Measurements from ENCODE around the gene HCN4. TPM values are rescaled to one million over a fixed set of nuclear protein-coding genes. Genes with fewer than 3 reads are reported as not detected.

Gene HCN4
- total RNA-seq, 1 experiment from 2014 or later: 0.09 TPM

DNA sequence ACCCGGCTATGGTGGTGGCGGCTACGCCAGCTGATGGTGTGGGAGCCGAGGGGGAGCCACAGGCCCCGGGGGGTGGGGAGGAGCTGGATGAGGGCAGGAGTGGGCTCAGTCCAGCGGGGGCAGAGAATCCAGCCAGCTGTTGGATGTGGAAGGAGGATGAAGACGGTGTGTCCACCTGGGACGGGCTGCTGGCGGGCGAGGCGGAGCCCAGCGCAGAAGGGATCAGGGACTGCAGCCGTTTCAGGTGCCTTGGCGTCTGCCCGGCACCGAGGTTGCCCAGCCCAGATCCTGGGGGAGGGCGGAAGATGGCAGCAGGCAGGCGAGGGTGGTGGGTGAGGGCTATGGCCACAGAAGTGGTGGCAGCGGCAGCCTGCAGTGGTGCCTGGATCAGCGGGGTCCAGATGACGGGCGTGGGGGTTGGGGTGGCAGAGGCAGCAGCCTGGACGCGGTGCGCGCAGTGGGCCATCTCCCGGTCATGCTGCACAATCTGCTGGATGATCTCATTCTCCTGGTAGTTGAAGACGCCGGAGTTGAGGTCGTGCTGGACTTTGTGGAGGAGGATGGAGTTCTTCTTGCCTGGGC is 45.3 kb downstream of the HCN4 start:
- ChIA-PET POLR2A (ENCODE audit: low non-redundant PET) (no interaction called here), CTCF (no interaction called here)
- no TSS peak for BruUV-seq (replicated peaks)
- Histone ChIP-seq H3K36me3 (ENCODE audit: insufficient read depth, low read length, poor library complexity, severe bottlenecking) (no peaks in the 10 kb centered on the region), H3K4me1 (ENCODE audit: insufficient read depth, low read length, poor library complexity, severe bottlenecking) (peaks cover 9% of the 10 kb centered on the region), H3K27ac (ENCODE audit: low read depth, low read length, poor library complexity, severe bottlenecking) (no peak overlapping the region), H3K4me3 (ENCODE audit: low read depth, low read length, poor library complexity, severe bottlenecking) (no peak overlapping the region), H3K27me3 (replicated peaks; ENCODE audit: insufficient read depth, low read depth, low read length, poor library complexity) (no peaks in the 10 kb centered on the region), H3K9me3 (ENCODE audit: low read depth, low read length, poor library complexity, severe bottlenecking) (no peaks in the 10 kb centered on the region)
- TF ChIP-seq, protein P1, sequence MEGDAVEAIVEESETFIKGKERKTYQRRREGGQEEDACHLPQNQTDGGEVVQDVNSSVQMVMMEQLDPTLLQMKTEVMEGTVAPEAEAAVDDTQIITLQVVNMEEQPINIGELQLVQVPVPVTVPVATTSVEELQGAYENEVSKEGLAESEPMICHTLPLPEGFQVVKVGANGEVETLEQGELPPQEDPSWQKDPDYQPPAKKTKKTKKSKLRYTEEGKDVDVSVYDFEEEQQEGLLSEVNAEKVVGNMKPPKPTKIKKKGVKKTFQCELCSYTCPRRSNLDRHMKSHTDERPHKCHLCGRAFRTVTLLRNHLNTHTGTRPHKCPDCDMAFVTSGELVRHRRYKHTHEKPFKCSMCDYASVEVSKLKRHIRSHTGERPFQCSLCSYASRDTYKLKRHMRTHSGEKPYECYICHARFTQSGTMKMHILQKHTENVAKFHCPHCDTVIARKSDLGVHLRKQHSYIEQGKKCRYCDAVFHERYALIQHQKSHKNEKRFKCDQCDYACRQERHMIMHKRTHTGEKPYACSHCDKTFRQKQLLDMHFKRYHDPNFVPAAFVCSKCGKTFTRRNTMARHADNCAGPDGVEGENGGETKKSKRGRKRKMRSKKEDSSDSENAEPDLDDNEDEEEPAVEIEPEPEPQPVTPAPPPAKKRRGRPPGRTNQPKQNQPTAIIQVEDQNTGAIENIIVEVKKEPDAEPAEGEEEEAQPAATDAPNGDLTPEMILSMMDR (conservative IDR thresholded peaks at IDR 0.05; ENCODE audit: low read depth, low read length): no peak
- TF ChIP-seq EZH2 (IDR thresholded peaks at IDR 0.05; ENCODE audit: borderline replicate concordance, low read depth, low read length, poor library complexity, severe bottlenecking): no peak
- no peak for DNase-seq (ENCODE audit: low spot score)
- intact Hi-C loops (cut with micrococcal nuclease; ENCODE audit: unreplicated experiment): no loop called here

DNA sequence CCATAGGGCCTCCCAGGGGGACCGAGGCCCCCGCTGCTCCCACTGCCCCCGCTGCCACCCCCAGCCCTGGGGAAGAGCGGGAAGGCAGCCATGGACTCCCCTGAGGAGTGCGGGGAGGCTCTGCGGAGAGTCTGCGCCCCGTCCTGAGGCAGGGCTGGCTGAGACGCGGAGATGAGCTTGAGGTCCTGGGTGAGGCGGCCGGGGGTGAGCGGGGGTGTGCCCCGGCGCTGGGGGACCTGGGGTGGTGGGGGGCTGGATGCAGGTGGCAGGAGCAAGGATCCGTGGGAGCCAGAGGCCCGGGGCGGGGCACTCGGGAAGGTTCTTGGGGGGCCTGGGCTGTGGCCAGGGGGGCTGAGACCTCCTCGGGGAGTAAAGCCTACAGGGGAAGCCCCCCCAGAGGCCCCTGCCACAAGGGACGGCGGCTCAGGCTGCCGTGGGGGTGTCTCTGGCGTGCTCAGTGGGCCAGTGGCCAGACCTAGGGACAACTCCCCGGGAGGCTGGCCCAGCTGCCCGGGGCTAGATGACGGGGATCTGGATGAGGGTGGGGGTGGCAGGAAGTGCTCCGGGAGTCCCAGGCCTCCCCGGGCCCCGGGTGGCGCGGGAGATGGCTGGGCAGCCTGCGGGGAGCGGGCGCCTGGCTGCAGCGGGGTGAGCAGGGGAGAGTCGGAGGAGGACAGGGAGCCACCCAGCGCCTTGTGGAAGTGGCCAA is 45.9 kb downstream of the HCN4 start:
- CTCF ChIA-PET: no interaction called here
- POLR2A ChIA-PET (ENCODE audit: low non-redundant PET): no interaction called here
- DNase-seq (ENCODE audit: low spot score): no peak
- H3K27ac ChIP-seq (ENCODE audit: low read depth, low read length, poor library complexity, severe bottlenecking): no peak overlapping the region
- no TSS peak for BruUV-seq (replicated peaks)
- H3K9me3 ChIP-seq (ENCODE audit: low read depth, low read length, poor library complexity, severe bottlenecking): no peaks in the 10 kb centered on the region
- no peak overlapping the region for H3K4me3 ChIP-seq (ENCODE audit: low read depth, low read length, poor library complexity, severe bottlenecking)
- intact Hi-C loops (cut with micrococcal nuclease; ENCODE audit: unreplicated experiment): no loop called here
- H3K4me1 ChIP-seq (ENCODE audit: insufficient read depth, low read length, poor library complexity, severe bottlenecking): peaks cover 9% of the 10 kb centered on the region
- no peaks in the 10 kb centered on the region for H3K36me3 ChIP-seq (ENCODE audit: insufficient read depth, low read length, poor library complexity, severe bottlenecking)
- no peak for TF ChIP-seq EZH2 (IDR thresholded peaks at IDR 0.05; ENCODE audit: borderline replicate concordance, low read depth, low read length, poor library complexity, severe bottlenecking)
- TF ChIP-seq, protein P1 (conservative IDR thresholded peaks at IDR 0.05; ENCODE audit: low read depth, low read length): no peak
- no peaks in the 10 kb centered on the region for H3K27me3 ChIP-seq (replicated peaks; ENCODE audit: insufficient read depth, low read depth, low read length, poor library complexity)

- DNase-seq (ENCODE audit: low spot score): no peak
- TF ChIP-seq, protein P1 (conservative IDR thresholded peaks at IDR 0.05; ENCODE audit: low read depth, low read length): no peak
- TF ChIP-seq EZH2 (IDR thresholded peaks at IDR 0.05; ENCODE audit: borderline replicate concordance, low read depth, low read length, poor library complexity, severe bottlenecking): no peak
- POLR2A ChIA-PET (ENCODE audit: low non-redundant PET): no interaction called here
- Histone ChIP-seq H3K4me3 (ENCODE audit: low read depth, low read length, poor library complexity, severe bottlenecking) (no peak overlapping the region), H3K27me3 (replicated peaks; ENCODE audit: insufficient read depth, low read depth, low read length, poor library complexity) (no peaks in the 10 kb centered on the region), H3K4me1 (ENCODE audit: insufficient read depth, low read length, poor library complexity, severe bottlenecking) (peaks cover 9% of the 10 kb centered on the region), H3K9me3 (ENCODE audit: low read depth, low read length, poor library complexity, severe bottlenecking) (no peaks in the 10 kb centered on the region), H3K36me3 (ENCODE audit: insufficient read depth, low read length, poor library complexity, severe bottlenecking) (no peaks in the 10 kb centered on the region), H3K27ac (ENCODE audit: low read depth, low read length, poor library complexity, severe bottlenecking) (no peak overlapping the region)
- intact Hi-C loops (cut with micrococcal nuclease; ENCODE audit: unreplicated experiment): no loop called here
- BruUV-seq (replicated peaks): no TSS peak
- CTCF ChIA-PET: no interaction called here
Measured at GRCh38 chr15:73321496-73322450, 47.0 kb downstream of the HCN4 start.

Data from A673 (cell line).